Measurements from ENCODE around the gene DPP10. TPM values are rescaled to one million over a fixed set of nuclear protein-coding genes. Genes with fewer than 3 reads are reported as not detected.

Gene DPP10
- total and polyA plus RNA-seq, 8 donors = 1.1 to 8.2 (median 5.8) TPM

DNA sequence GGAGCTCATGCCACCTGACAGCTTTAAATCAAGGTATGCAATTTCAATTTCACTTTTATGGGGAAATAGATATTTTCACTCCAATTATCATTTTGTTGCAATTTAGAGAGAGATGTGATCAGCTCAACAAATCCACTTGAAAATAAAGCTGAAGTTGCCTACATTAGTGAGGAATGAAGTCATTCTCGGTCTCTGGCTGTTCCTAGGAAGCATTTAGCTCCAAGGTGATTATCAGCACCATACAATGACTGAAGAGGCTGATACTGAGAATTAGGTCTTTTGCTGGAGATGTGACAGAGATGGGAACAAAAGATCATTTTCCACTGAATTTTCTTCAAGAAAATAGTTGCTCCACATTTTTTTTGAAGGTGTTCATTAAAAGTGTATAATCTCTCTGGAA, 1303.7 kb downstream of the DPP10 start:
- Histone ChIP-seq H3K27ac (no peak overlapping the region), H3K36me3 (no peaks in the 10 kb centered on the region), H3K27me3 (no peaks in the 10 kb centered on the region), H3K9me3 (no peaks in the 10 kb centered on the region), H3K4me1 (no peaks in the 10 kb centered on the region), H3K4me3 (no peak overlapping the region)
- TF ChIP-seq, protein P1, sequence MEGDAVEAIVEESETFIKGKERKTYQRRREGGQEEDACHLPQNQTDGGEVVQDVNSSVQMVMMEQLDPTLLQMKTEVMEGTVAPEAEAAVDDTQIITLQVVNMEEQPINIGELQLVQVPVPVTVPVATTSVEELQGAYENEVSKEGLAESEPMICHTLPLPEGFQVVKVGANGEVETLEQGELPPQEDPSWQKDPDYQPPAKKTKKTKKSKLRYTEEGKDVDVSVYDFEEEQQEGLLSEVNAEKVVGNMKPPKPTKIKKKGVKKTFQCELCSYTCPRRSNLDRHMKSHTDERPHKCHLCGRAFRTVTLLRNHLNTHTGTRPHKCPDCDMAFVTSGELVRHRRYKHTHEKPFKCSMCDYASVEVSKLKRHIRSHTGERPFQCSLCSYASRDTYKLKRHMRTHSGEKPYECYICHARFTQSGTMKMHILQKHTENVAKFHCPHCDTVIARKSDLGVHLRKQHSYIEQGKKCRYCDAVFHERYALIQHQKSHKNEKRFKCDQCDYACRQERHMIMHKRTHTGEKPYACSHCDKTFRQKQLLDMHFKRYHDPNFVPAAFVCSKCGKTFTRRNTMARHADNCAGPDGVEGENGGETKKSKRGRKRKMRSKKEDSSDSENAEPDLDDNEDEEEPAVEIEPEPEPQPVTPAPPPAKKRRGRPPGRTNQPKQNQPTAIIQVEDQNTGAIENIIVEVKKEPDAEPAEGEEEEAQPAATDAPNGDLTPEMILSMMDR (IDR thresholded peaks at IDR 0.05) = no peak
- WGBS, 2 donors = 59 to 84% methylated on average over 1 of the region's 1 CpG
- DNase-seq = no peak
- no peak for ATAC-seq
- no peak for FAIRE-seq
- intact Hi-C loops (cut with DNase I) = no loop called here

DNA sequence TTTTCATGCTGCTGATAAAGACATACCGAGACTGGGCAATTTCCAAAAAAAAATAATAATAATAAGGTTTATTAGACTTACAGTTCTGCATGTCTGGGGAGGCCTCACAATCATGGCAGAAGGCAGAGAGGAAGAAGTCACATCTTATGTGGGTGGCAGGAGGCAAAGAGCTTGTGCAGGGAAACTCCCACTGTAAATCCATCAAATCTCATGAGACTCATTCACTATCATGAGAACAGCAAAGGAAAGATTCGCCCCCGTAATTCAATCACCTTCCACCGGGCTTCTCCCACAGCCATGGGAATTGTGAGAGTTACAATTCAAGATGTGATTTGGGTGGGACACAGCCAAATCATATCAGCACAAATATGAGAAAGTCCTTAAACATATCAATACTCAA, 1314.8 kb downstream of the DPP10 start:
- no peak overlapping the region for H3K4me3 ChIP-seq
- H3K27ac ChIP-seq = no peak overlapping the region
- DNase-seq (no peak), ATAC-seq (no peak), FAIRE-seq (no peak)
- no peaks in the 10 kb centered on the region for H3K4me1 ChIP-seq
- TF ChIP-seq, protein P1 (IDR thresholded peaks at IDR 0.05) = no peak
- no peaks in the 10 kb centered on the region for H3K9me3 ChIP-seq
- intact Hi-C loops (cut with DNase I) = no loop called here
- H3K27me3 ChIP-seq = no peaks in the 10 kb centered on the region
- 85 to 90% methylated on average over 4 of the region's 4 CpGs for WGBS, 2 donors
- H3K36me3 ChIP-seq = no peaks in the 10 kb centered on the region

- Histone ChIP-seq H3K27ac (no peak overlapping the region), H3K27me3 (no peaks in the 10 kb centered on the region), H3K4me3 (no peak overlapping the region), H3K9me3 (no peaks in the 10 kb centered on the region), H3K4me1 (no peaks in the 10 kb centered on the region), H3K36me3 (no peaks in the 10 kb centered on the region)
- intact Hi-C loops (cut with DNase I) = no loop called here
- TF ChIP-seq, protein P1 (IDR thresholded peaks at IDR 0.05) = no peak
- 74 to 78% methylated on average over 1 of the region's 1 CpG for WGBS, 2 donors
- FAIRE-seq (no peak), DNase-seq (no peak), ATAC-seq (no peak)
Measured at GRCh38 chr2:115763601-115764000, 1321.2 kb downstream of the DPP10 start.

DNA sequence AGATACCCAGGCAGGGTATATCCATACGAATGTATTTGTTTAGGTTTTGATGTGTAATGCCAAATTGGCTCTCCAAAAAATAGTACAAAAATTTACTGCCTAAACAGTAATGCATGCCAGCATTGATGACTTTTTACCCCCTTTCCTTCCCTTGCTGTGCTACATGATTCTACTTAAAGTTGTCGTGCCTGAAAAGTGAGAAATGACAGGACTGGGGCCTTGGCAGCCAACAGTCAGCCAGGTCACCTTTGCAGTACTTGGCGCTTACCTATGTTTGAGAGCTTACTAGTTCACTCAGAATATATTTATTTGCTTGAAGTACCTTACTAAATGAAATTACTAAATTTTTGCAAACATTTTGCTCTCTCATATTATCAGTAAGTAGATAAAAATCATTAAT, 1329.1 kb downstream of the DPP10 start:
- H3K4me3 ChIP-seq = no peak overlapping the region
- TF ChIP-seq, protein P1 (IDR thresholded peaks at IDR 0.05) = no peak
- H3K27me3 ChIP-seq = no peaks in the 10 kb centered on the region
- peaks cover 0 to 3% (median 0%) of the 10 kb centered on the region in 3 donors for H3K4me1 ChIP-seq
- WGBS, 2 donors = 86 to 91% methylated on average over 3 of the region's 3 CpGs
- ATAC-seq (no peak), FAIRE-seq (no peak), DNase-seq (no peak)
- intact Hi-C loops (cut with DNase I) = no loop called here
- H3K36me3 ChIP-seq = no peaks in the 10 kb centered on the region
- H3K9me3 ChIP-seq = no peaks in the 10 kb centered on the region
- no peak overlapping the region for H3K27ac ChIP-seq

DNA sequence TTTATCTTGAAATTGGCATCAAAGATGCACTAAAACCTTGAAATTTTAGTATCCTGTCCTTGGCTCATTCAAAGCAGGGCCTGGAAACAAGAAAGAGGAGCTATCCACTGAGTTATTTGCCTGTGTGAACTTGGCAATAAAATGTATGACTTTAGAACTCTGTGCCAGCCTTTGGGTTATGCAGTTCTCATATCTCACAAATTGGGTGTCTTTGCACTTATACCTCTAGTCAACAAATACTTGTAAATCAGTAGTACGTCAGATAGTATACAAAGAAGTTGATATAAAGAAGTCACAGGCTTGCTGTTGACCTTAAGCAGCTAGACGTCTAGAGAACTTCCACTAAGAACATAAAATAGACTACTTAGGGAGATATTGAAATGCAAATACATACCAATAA, 1331.9 kb downstream of the DPP10 start:
- Histone ChIP-seq H3K27me3 (no peaks in the 10 kb centered on the region), H3K4me1 (peaks cover 0 to 3% (median 0%) of the 10 kb centered on the region in 3 donors), H3K4me3 (no peak overlapping the region), H3K36me3 (no peaks in the 10 kb centered on the region), H3K9me3 (no peaks in the 10 kb centered on the region), H3K27ac (no peak overlapping the region)
- 44 to 47% methylated on average over 2 of the region's 2 CpGs for WGBS, 2 donors
- DNase-seq = no peak
- no peak for FAIRE-seq
- TF ChIP-seq, protein P1 (IDR thresholded peaks at IDR 0.05) = no peak
- intact Hi-C loops (cut with DNase I) = no loop called here
- no peak for ATAC-seq
